Vagina (tissue), 2 donors: ENCODE measurements around the gene TNK2. TPM values are rescaled to one million over a fixed set of nuclear protein-coding genes. Genes with fewer than 3 reads are reported as not detected.

Experiments used
- DNase-seq, 2 donors: peaks; one replicate each; pipeline ENCODE4 v3.0.0-alpha.2; 2017; ENCODE audit errors: extremely low spot score in 2 of 2
- H3K27ac ChIP-seq: fragments of 200-600 bp; sonication (generic); one replicate; pipeline ENCODE4 v1.5.1; 2019
- H3K27me3 ChIP-seq: fragments of 200-600 bp; sonication (generic); one replicate; pipeline ENCODE4 v1.5.1; 2019
- H3K36me3 ChIP-seq, 2 donors: fragments of 200-600 bp; sonication (generic); one replicate each; pipeline ENCODE4 v1.5.1; 2017 to 2019
- H3K4me1 ChIP-seq: fragments of 200-600 bp; sonication (generic); one replicate; pipeline ENCODE4 v1.5.1; 2019
- H3K4me3 ChIP-seq, 2 donors: fragments of 200-600 bp; sonication (generic); 1 replicate in 1 of 2; 2 replicates in 1 of 2; pipeline ENCODE4 v1.5.1; 2016 to 2019
- H3K9me3 ChIP-seq: fragments of 200-600 bp; sonication (generic); one replicate; pipeline ENCODE4 v1.5.1; 2019
- POLR2A ChIP-seq, 2 donors: fragments of 450-650 bp; IDR thresholded peaks; one replicate each; pipeline ENCODE4 v1.6.1; 2017; ENCODE audit warnings: antibody characterized with exemption in 2 of 2, mild to moderate bottlenecking in 2 of 2, moderate library complexity in 2 of 2
- POLR2AphosphoS5 ChIP-seq, 2 donors: sonication (generic); formaldehyde crosslinking; IDR thresholded peaks; one replicate each; pipeline ENCODE4 v1.9.0; 2017; ENCODE audit warnings: antibody characterized with exemption in 2 of 2, mild to moderate bottlenecking in 2 of 2, low read depth in 1 of 2; ENCODE audit not compliant: insufficient read depth in 1 of 2
- intact Hi-C: fragments of 100-400 bp; cut with DNase I; formaldehyde crosslinking; loops from one replicate; pipeline ENCODE4 v1.15.1; 2023
- total RNA-seq: library from RNA; depleted of rRNA; stranded (reverse); fragments of >200 nt; gene quantifications from one replicate; pipeline ENCODE4 v1.2.3, GENCODE V29; 2016
- TF ChIP-seq, protein P1 (sequence below), 3 experiments: fragments of 450-650 bp in 2 of 3; fragments of 200-600 bp in 1 of 3; sonication (generic) in 1 of 3; IDR thresholded peaks; one replicate each; pipeline ENCODE4 v1.5.1; 2017 to 2019; ENCODE audit warnings: antibody characterized with exemption in 3 of 3, mild to moderate bottlenecking in 2 of 3, moderate library complexity in 2 of 3

The TNK2 gene
- total RNA-seq, 1 donor from 2014 or later = 41.5 TPM

- no peak overlapping the region for H3K4me3 ChIP-seq
- H3K9me3 ChIP-seq = no peaks in the 10 kb centered on the region
- DNase-seq = no peak
- no peaks in the 10 kb centered on the region for H3K36me3 ChIP-seq
- intact Hi-C loops = no loop called here
- TF ChIP-seq, protein P1, sequence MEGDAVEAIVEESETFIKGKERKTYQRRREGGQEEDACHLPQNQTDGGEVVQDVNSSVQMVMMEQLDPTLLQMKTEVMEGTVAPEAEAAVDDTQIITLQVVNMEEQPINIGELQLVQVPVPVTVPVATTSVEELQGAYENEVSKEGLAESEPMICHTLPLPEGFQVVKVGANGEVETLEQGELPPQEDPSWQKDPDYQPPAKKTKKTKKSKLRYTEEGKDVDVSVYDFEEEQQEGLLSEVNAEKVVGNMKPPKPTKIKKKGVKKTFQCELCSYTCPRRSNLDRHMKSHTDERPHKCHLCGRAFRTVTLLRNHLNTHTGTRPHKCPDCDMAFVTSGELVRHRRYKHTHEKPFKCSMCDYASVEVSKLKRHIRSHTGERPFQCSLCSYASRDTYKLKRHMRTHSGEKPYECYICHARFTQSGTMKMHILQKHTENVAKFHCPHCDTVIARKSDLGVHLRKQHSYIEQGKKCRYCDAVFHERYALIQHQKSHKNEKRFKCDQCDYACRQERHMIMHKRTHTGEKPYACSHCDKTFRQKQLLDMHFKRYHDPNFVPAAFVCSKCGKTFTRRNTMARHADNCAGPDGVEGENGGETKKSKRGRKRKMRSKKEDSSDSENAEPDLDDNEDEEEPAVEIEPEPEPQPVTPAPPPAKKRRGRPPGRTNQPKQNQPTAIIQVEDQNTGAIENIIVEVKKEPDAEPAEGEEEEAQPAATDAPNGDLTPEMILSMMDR (IDR thresholded peaks at IDR 0.05) = no peak
- no peak for TF ChIP-seq POLR2AphosphoS5 (IDR thresholded peaks at IDR 0.05; ENCODE audit: insufficient read depth in 1 of 2, low read depth in 1 of 2)
- no peaks in the 10 kb centered on the region for H3K4me1 ChIP-seq
- no peaks in the 10 kb centered on the region for H3K27me3 ChIP-seq
- H3K27ac ChIP-seq = no peak overlapping the region
Observed at GRCh38 chr3:195845483-195845882, 62.9 kb downstream of the TNK2 start.

- no peak overlapping the region for H3K4me3 ChIP-seq
- no peak for TF ChIP-seq POLR2A (IDR thresholded peaks at IDR 0.05)
- TF ChIP-seq, protein P1 (IDR thresholded peaks at IDR 0.05) = no peak
- no peak for TF ChIP-seq POLR2AphosphoS5 (IDR thresholded peaks at IDR 0.05; ENCODE audit: insufficient read depth in 1 of 2, low read depth in 1 of 2)
- no peaks in the 10 kb centered on the region for H3K27me3 ChIP-seq
- DNase-seq = no peak
- no peaks in the 10 kb centered on the region for H3K9me3 ChIP-seq
- H3K27ac ChIP-seq = no peak overlapping the region
- intact Hi-C loops = no loop called here
- H3K4me1 ChIP-seq = no peaks in the 10 kb centered on the region
- H3K36me3 ChIP-seq = no peaks in the 10 kb centered on the region
Observed at GRCh38 chr3:195844671-195845218, 63.6 kb downstream of the TNK2 start.

- H3K9me3 ChIP-seq = no peaks in the 10 kb centered on the region
- intact Hi-C loops = no loop called here
- H3K4me1 ChIP-seq = no peaks in the 10 kb centered on the region
- no peak overlapping the region for H3K4me3 ChIP-seq
- no peak for DNase-seq
- no peaks in the 10 kb centered on the region for H3K36me3 ChIP-seq
- TF ChIP-seq, protein P1 (IDR thresholded peaks at IDR 0.05) = no peak
- TF ChIP-seq POLR2A (IDR thresholded peaks at IDR 0.05) (no peak), POLR2AphosphoS5 (IDR thresholded peaks at IDR 0.05; ENCODE audit: insufficient read depth in 1 of 2, low read depth in 1 of 2) (no peak)
- H3K27ac ChIP-seq = no peak overlapping the region
- H3K27me3 ChIP-seq = no peaks in the 10 kb centered on the region
Observed at GRCh38 chr3:195839260-195840010, 68.9 kb downstream of the TNK2 start.

- Histone ChIP-seq H3K36me3 (no peaks in the 10 kb centered on the region), H3K9me3 (no peaks in the 10 kb centered on the region), H3K4me1 (no peaks in the 10 kb centered on the region), H3K27ac (no peak overlapping the region), H3K4me3 (no peak overlapping the region), H3K27me3 (no peaks in the 10 kb centered on the region)
- no peak for DNase-seq
- intact Hi-C loops = no loop called here
- no peak for TF ChIP-seq POLR2A (IDR thresholded peaks at IDR 0.05)
- TF ChIP-seq POLR2AphosphoS5 (IDR thresholded peaks at IDR 0.05; ENCODE audit: insufficient read depth in 1 of 2, low read depth in 1 of 2) = no peak
- TF ChIP-seq, protein P1 (IDR thresholded peaks at IDR 0.05) = no peak
Observed at GRCh38 chr3:195838714-195839113, 69.6 kb downstream of the TNK2 start.

DNA sequence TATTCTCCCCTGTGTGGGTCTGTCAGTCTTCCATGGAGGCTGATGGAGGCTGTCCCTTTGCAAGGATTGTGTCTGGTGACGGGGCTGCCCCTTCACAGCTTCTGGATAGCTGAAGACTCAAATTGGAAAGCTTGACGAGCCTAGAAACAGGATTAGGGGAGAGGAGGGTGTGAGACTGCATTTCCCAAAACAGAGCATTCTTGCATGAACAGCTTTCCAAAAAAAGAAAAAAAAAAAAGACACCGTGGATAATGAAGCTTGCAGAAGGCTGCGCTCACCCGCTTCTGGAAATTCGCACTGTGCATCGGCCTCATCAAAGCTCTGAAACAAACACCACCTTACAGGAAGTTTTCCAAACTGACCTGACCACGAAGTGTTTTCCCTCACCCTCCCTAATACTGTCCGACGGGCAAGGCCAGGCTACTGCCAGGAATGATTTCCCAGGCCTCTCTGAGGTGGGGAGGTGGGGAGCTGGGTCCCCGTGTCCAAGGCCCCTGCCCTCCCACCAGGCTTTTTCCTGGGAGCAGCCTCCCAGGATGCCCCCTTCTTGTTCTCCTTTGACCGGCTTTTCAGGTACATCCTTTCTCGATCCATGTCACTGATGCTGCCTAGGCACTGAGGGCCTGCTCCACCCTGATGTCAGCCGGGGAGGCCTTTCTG is 71.7 kb downstream of the TNK2 start:
- intact Hi-C loops = no loop called here
- DNase-seq = no peak
- Histone ChIP-seq H3K4me3 (no peak overlapping the region), H3K4me1 (no peaks in the 10 kb centered on the region), H3K36me3 (no peaks in the 10 kb centered on the region), H3K27me3 (no peaks in the 10 kb centered on the region), H3K9me3 (no peaks in the 10 kb centered on the region), H3K27ac (no peak overlapping the region)
- TF ChIP-seq POLR2A (IDR thresholded peaks at IDR 0.05) = no peak
- no peak for TF ChIP-seq POLR2AphosphoS5 (IDR thresholded peaks at IDR 0.05; ENCODE audit: insufficient read depth in 1 of 2, low read depth in 1 of 2)
